Measurements from ENCODE around the gene PDSS2. TPM values are rescaled to one million over a fixed set of nuclear protein-coding genes. Genes with fewer than 3 reads are reported as not detected.
"Not testable (repeated sequence)": the region's sequence is repeated elsewhere in the genome, so short reads cannot be mapped to it uniquely, and the experiment has no call there.

The PDSS2 gene
- total RNA-seq, 1 experiment from 2014 or later: 17.8 TPM

- Histone ChIP-seq H3K4me2 (no peak overlapping the region), H3K36me3 (ENCODE audit: low read depth) (no peaks in the 10 kb centered on the region), H4K20me1 (ENCODE audit: insufficient read depth) (no peaks in the 10 kb centered on the region), H3F3A (ENCODE audit: insufficient read depth, low read depth) (no peaks in the 10 kb centered on the region), H3K9me3 (ENCODE audit: insufficient read depth, low read depth) (no peaks in the 10 kb centered on the region), H3K27me3 (ENCODE audit: insufficient read depth, low read depth) (no peaks in the 10 kb centered on the region), H3K4me1 (replicated peaks; ENCODE audit: insufficient read depth) (no peaks in the 10 kb centered on the region), H3K4me3 (no peak overlapping the region), H3K79me2 (ENCODE audit: low read depth) (no peaks in the 10 kb centered on the region), H2AFZ (no peak overlapping the region), H3K9me2 (ENCODE audit: insufficient read depth) (no peaks in the 10 kb centered on the region), H3K27ac (no peak overlapping the region)
- BruUV-seq (replicated peaks): no TSS peak
- intact Hi-C loops (cut with micrococcal nuclease; ENCODE audit: unreplicated experiment): loop anchor here (2.0 kb wide), 1 partner anchor 496 kb away; no protein-coding TSS in a partner anchor
- ChIA-PET CTCF (interaction anchor here (0.6 to 0.7 kb wide), 2 partner anchors 477 to 501 kb away, joined by 4 read pairs; no protein-coding TSS in a partner anchor), POLR2A (ENCODE audit: unreplicated experiment) (no interaction called here)
- TF ChIP-seq EZH2 (IDR thresholded peaks at IDR 0.05; ENCODE audit: low read depth) (no peak), CTCF (conservative IDR thresholded peaks at IDR 0.05) (peak; percentile 54)
- no peak for DNase-seq
Observed at GRCh38 chr6:107179004-107179403, 280.4 kb downstream of the PDSS2 start.

- intact Hi-C loops (cut with micrococcal nuclease; ENCODE audit: unreplicated experiment): no loop called here
- H3F3A ChIP-seq (ENCODE audit: insufficient read depth, low read depth): no peaks in the 10 kb centered on the region
- ChIA-PET CTCF (no interaction called here), POLR2A (ENCODE audit: unreplicated experiment) (no interaction called here)
- no TSS peak for BruUV-seq (replicated peaks)
- no peak for DNase-seq
- H3K4me3 ChIP-seq: no peak overlapping the region
- H3K4me1 ChIP-seq (replicated peaks; ENCODE audit: insufficient read depth): no peaks in the 10 kb centered on the region
- H2AFZ ChIP-seq: no peak overlapping the region
- no peaks in the 10 kb centered on the region for H4K20me1 ChIP-seq (ENCODE audit: insufficient read depth)
- no peak overlapping the region for H3K4me2 ChIP-seq
- no peaks in the 10 kb centered on the region for H3K79me2 ChIP-seq (ENCODE audit: low read depth)
- TF ChIP-seq CTCF (conservative IDR thresholded peaks at IDR 0.05) (no peak), EZH2 (IDR thresholded peaks at IDR 0.05; ENCODE audit: low read depth) (no peak)
- H3K36me3 ChIP-seq (ENCODE audit: low read depth): no peaks in the 10 kb centered on the region
- no peaks in the 10 kb centered on the region for H3K9me2 ChIP-seq (ENCODE audit: insufficient read depth)
- H3K9me3 ChIP-seq (ENCODE audit: insufficient read depth, low read depth): no peaks in the 10 kb centered on the region
- no peak overlapping the region for H3K27ac ChIP-seq
- no peaks in the 10 kb centered on the region for H3K27me3 ChIP-seq (ENCODE audit: insufficient read depth, low read depth)
Observed at GRCh38 chr6:107173779-107174178, 285.6 kb downstream of the PDSS2 start.

- CTCF ChIA-PET: interaction anchor here (0.6 kb wide), 1 partner anchor 35 kb away, joined by 3 read pairs; no protein-coding TSS in a partner anchor
- Histone ChIP-seq H3K4me3 (no peak overlapping the region), H3K27me3 (ENCODE audit: insufficient read depth, low read depth) (no peaks in the 10 kb centered on the region), H3F3A (ENCODE audit: insufficient read depth, low read depth) (no peaks in the 10 kb centered on the region), H4K20me1 (ENCODE audit: insufficient read depth) (no peaks in the 10 kb centered on the region), H3K4me1 (replicated peaks; ENCODE audit: insufficient read depth) (no peaks in the 10 kb centered on the region), H3K79me2 (ENCODE audit: low read depth) (no peaks in the 10 kb centered on the region), H3K4me2 (no peak overlapping the region), H3K27ac (no peak overlapping the region), H3K9me2 (ENCODE audit: insufficient read depth) (no peaks in the 10 kb centered on the region), H3K36me3 (ENCODE audit: low read depth) (no peaks in the 10 kb centered on the region), H3K9me3 (ENCODE audit: insufficient read depth, low read depth) (no peaks in the 10 kb centered on the region), H2AFZ (no peak overlapping the region)
- no peak for DNase-seq
- intact Hi-C loops (cut with micrococcal nuclease; ENCODE audit: unreplicated experiment): no loop called here
- POLR2A ChIA-PET (ENCODE audit: unreplicated experiment): no interaction called here
- no peak for TF ChIP-seq CTCF (conservative IDR thresholded peaks at IDR 0.05)
- TF ChIP-seq EZH2 (IDR thresholded peaks at IDR 0.05; ENCODE audit: low read depth): no peak
- BruUV-seq (replicated peaks): no TSS peak
Observed at GRCh38 chr6:107171513-107171912, 287.9 kb downstream of the PDSS2 start.

- not testable (repeated sequence) for H3K36me3 ChIP-seq (ENCODE audit: low read depth)
Observed at GRCh38 chr6:107164299-107164698, 295.1 kb downstream of the PDSS2 start.

More at GRCh38 chr6:107164299-107164698, 295.1 kb downstream of the PDSS2 start:
- H3K9me2 ChIP-seq (ENCODE audit: insufficient read depth); H3K4me2 ChIP-seq; H3K79me2 ChIP-seq (ENCODE audit: low read depth); H4K20me1 ChIP-seq (ENCODE audit: insufficient read depth); DNase-seq; H3F3A ChIP-seq (ENCODE audit: insufficient read depth, low read depth); H3K27ac ChIP-seq; H3K27me3 ChIP-seq (ENCODE audit: insufficient read depth, low read depth); intact Hi-C loops (cut with micrococcal nuclease; ENCODE audit: unreplicated experiment); H2AFZ ChIP-seq; H3K9me3 ChIP-seq (ENCODE audit: insufficient read depth, low read depth); BruUV-seq (replicated peaks); CTCF ChIA-PET; H3K4me1 ChIP-seq (replicated peaks; ENCODE audit: insufficient read depth); POLR2A ChIA-PET (ENCODE audit: unreplicated experiment); H3K4me3 ChIP-seq: not testable (repeated sequence)
